Activated naive CD8-positive, alpha-beta T cell treated with anti-CD3 and anti-CD28 coated beads, Interleukin-2, amount 10 ng/mL, durations not matched to agents 7 days and 5 days (primary cell): ENCODE data around the gene FHOD3. TPM values are rescaled to one million over a fixed set of nuclear protein-coding genes. Genes with fewer than 3 reads are reported as not detected.

Source experiments
- ATAC-seq: fragments of 150-1000 bp; cut with Tn5 transposase; one replicate; pipeline ENCODE4 v1.10.0; 2021; ENCODE audit warnings: low read depth, moderate library complexity
- POLR2A ChIA-PET: fragments of 350-600 bp; sonication (Branson Sonifier 250); formaldehyde crosslinking; loops from one replicate; lab custom pipeline; 2021; ENCODE audit warnings: antibody characterized with exemption; lab: Charles Lee
- DNase-seq: peaks from one replicate; pipeline ENCODE4 v3.0.0; 2021
- H3K27ac Mint-ChIP-seq: one replicate; pipeline ENCODE4 v1.8.0; 2022; ENCODE audit warnings: mild to moderate bottlenecking, mixed read lengths
- H3K27me3 Mint-ChIP-seq: one replicate; pipeline ENCODE4 v1.8.0; 2022; ENCODE audit warnings: mild to moderate bottlenecking, moderate library complexity, mixed read lengths
- H3K36me3 Mint-ChIP-seq: one replicate; pipeline ENCODE4 v1.8.0; 2021; ENCODE audit warnings: mild to moderate bottlenecking, mixed read lengths
- H3K4me1 Mint-ChIP-seq: one replicate; pipeline ENCODE4 v1.8.0; 2021; ENCODE audit warnings: mixed read lengths
- H3K4me3 Mint-ChIP-seq: one replicate; pipeline ENCODE4 v1.8.0; 2022; ENCODE audit warnings: mild to moderate bottlenecking, moderate library complexity, mixed read lengths
- H3K9me3 Mint-ChIP-seq: one replicate; pipeline ENCODE4 v1.8.0; 2021; ENCODE audit warnings: mixed read lengths
- total RNA-seq, 2 experiments: library from RNA; stranded (reverse); gene quantifications; one replicate each; pipeline ENCODE4 v1.2.3, GENCODE V29; 2021

FHOD3 gene
- total RNA-seq, 2 experiments from 2014 or later: not detected

- H3K36me3 Mint-ChIP-seq: no peaks in the 10 kb centered on the region
- no peaks in the 10 kb centered on the region for H3K27me3 Mint-ChIP-seq
- no peaks in the 10 kb centered on the region for H3K4me1 Mint-ChIP-seq
- H3K9me3 Mint-ChIP-seq: no peaks in the 10 kb centered on the region
- ATAC-seq (no peak), DNase-seq (no peak)
- POLR2A ChIA-PET: no interaction called here
- no peak overlapping the region for H3K27ac Mint-ChIP-seq
- H3K4me3 Mint-ChIP-seq: no peak overlapping the region
Observed at GRCh38 chr18:36412778-36413177, 115.3 kb downstream of the FHOD3 start.

- H3K9me3 Mint-ChIP-seq: no peaks in the 10 kb centered on the region
- H3K27ac Mint-ChIP-seq: no peak overlapping the region
- no peak for DNase-seq
Observed at GRCh38 chr18:36415171-36415570, 117.7 kb downstream of the FHOD3 start.

GRCh38 chr18:36415625-36416024 lies 118.1 kb downstream of the FHOD3 start:
- DNase-seq (no peak), ATAC-seq (no peak)
- Mint-ChIP-seq H3K9me3 (no peaks in the 10 kb centered on the region), H3K27ac (no peak overlapping the region), H3K36me3 (no peaks in the 10 kb centered on the region), H3K4me1 (no peaks in the 10 kb centered on the region), H3K4me3 (no peak overlapping the region), H3K27me3 (peaks cover 9% of the 10 kb centered on the region)
- POLR2A ChIA-PET: no interaction called here

More at GRCh38 chr18:36415171-36415570, 117.7 kb downstream of the FHOD3 start:
- H3K4me3 Mint-ChIP-seq: no peak overlapping the region
- H3K27me3 Mint-ChIP-seq: peaks cover 9% of the 10 kb centered on the region
- no peaks in the 10 kb centered on the region for H3K4me1 Mint-ChIP-seq
- H3K36me3 Mint-ChIP-seq: no peaks in the 10 kb centered on the region
- no peak for ATAC-seq
- POLR2A ChIA-PET: no interaction called here

- H3K4me1 Mint-ChIP-seq: no peaks in the 10 kb centered on the region
- H3K27me3 Mint-ChIP-seq: peaks cover 9% of the 10 kb centered on the region
- no peaks in the 10 kb centered on the region for H3K36me3 Mint-ChIP-seq
- no peaks in the 10 kb centered on the region for H3K9me3 Mint-ChIP-seq
- POLR2A ChIA-PET: no interaction called here
- H3K4me3 Mint-ChIP-seq: no peak overlapping the region
- DNase-seq: no peak
- H3K27ac Mint-ChIP-seq: no peak overlapping the region
- no peak for ATAC-seq
Observed at GRCh38 chr18:36419188-36419899, 121.8 kb downstream of the FHOD3 start.

- no peak overlapping the region for H3K4me3 Mint-ChIP-seq
- no peaks in the 10 kb centered on the region for H3K9me3 Mint-ChIP-seq
- no peaks in the 10 kb centered on the region for H3K36me3 Mint-ChIP-seq
- no peaks in the 10 kb centered on the region for H3K4me1 Mint-ChIP-seq
- POLR2A ChIA-PET: no interaction called here
- ATAC-seq (no peak), DNase-seq (no peak)
- no peak overlapping the region for H3K27ac Mint-ChIP-seq
- H3K27me3 Mint-ChIP-seq: peaks cover 9% of the 10 kb centered on the region
Observed at GRCh38 chr18:36419900-36420531, 122.5 kb downstream of the FHOD3 start.

GRCh38 chr18:36420826-36421225 lies 123.3 kb downstream of the FHOD3 start:
- DNase-seq (no peak), ATAC-seq (no peak)
- POLR2A ChIA-PET: no interaction called here
- Mint-ChIP-seq H3K4me1 (no peaks in the 10 kb centered on the region), H3K36me3 (no peaks in the 10 kb centered on the region), H3K4me3 (no peak overlapping the region), H3K27me3 (peaks cover 9% of the 10 kb centered on the region), H3K27ac (no peak overlapping the region), H3K9me3 (no peaks in the 10 kb centered on the region)

GRCh38 chr18:36424741-36425142 lies 127.2 kb downstream of the FHOD3 start:
- Mint-ChIP-seq H3K9me3 (no peaks in the 10 kb centered on the region), H3K36me3 (no peaks in the 10 kb centered on the region), H3K27me3 (peaks cover 3% of the 10 kb centered on the region), H3K4me3 (no peak overlapping the region), H3K27ac (no peak overlapping the region), H3K4me1 (no peaks in the 10 kb centered on the region)
- DNase-seq: no peak
- ATAC-seq: no peak
- POLR2A ChIA-PET: no interaction called here

- Mint-ChIP-seq H3K4me3 (no peak overlapping the region), H3K27ac (no peak overlapping the region), H3K27me3 (no peaks in the 10 kb centered on the region), H3K9me3 (no peaks in the 10 kb centered on the region), H3K36me3 (no peaks in the 10 kb centered on the region), H3K4me1 (no peaks in the 10 kb centered on the region)
- DNase-seq (no peak), ATAC-seq (no peak)
- POLR2A ChIA-PET: no interaction called here
Observed at GRCh38 chr18:36427369-36427768, 129.9 kb downstream of the FHOD3 start.

- DNase-seq: no peak
- ATAC-seq: no peak
- no peak overlapping the region for H3K27ac Mint-ChIP-seq
- H3K27me3 Mint-ChIP-seq: no peaks in the 10 kb centered on the region
- H3K36me3 Mint-ChIP-seq: no peaks in the 10 kb centered on the region
- H3K4me1 Mint-ChIP-seq: no peaks in the 10 kb centered on the region
- POLR2A ChIA-PET: no interaction called here
- H3K9me3 Mint-ChIP-seq: no peaks in the 10 kb centered on the region
- H3K4me3 Mint-ChIP-seq: no peak overlapping the region
Observed at GRCh38 chr18:36427831-36428230, 130.3 kb downstream of the FHOD3 start.

GRCh38 chr18:36428431-36429029 lies 131.0 kb downstream of the FHOD3 start:
- H3K27me3 Mint-ChIP-seq: no peaks in the 10 kb centered on the region
- no peak overlapping the region for H3K27ac Mint-ChIP-seq
- POLR2A ChIA-PET: no interaction called here
- no peak overlapping the region for H3K4me3 Mint-ChIP-seq
- ATAC-seq: no peak
- no peaks in the 10 kb centered on the region for H3K9me3 Mint-ChIP-seq
- no peaks in the 10 kb centered on the region for H3K4me1 Mint-ChIP-seq
- H3K36me3 Mint-ChIP-seq: no peaks in the 10 kb centered on the region
- no peak for DNase-seq

GRCh38 chr18:36432880-36433555 lies 135.5 kb downstream of the FHOD3 start:
- H3K27me3 Mint-ChIP-seq: no peaks in the 10 kb centered on the region
- H3K4me1 Mint-ChIP-seq: no peaks in the 10 kb centered on the region
- no peaks in the 10 kb centered on the region for H3K36me3 Mint-ChIP-seq
- no peak overlapping the region for H3K27ac Mint-ChIP-seq
- H3K4me3 Mint-ChIP-seq: no peak overlapping the region
- POLR2A ChIA-PET: no interaction called here
- no peaks in the 10 kb centered on the region for H3K9me3 Mint-ChIP-seq
- DNase-seq: no peak
- ATAC-seq: no peak

- DNase-seq (no peak), ATAC-seq (no peak)
- Mint-ChIP-seq H3K27me3 (peaks cover 13% of the 10 kb centered on the region), H3K4me3 (no peak overlapping the region), H3K36me3 (no peaks in the 10 kb centered on the region), H3K4me1 (no peaks in the 10 kb centered on the region), H3K27ac (no peak overlapping the region), H3K9me3 (no peaks in the 10 kb centered on the region)
- POLR2A ChIA-PET: no interaction called here
Observed at GRCh38 chr18:36436387-36436786, 138.9 kb downstream of the FHOD3 start.

- POLR2A ChIA-PET: no interaction called here
- H3K4me3 Mint-ChIP-seq: no peak overlapping the region
- ATAC-seq (no peak), DNase-seq (no peak)
- H3K36me3 Mint-ChIP-seq: no peaks in the 10 kb centered on the region
- no peak overlapping the region for H3K27ac Mint-ChIP-seq
- no peaks in the 10 kb centered on the region for H3K9me3 Mint-ChIP-seq
- H3K27me3 Mint-ChIP-seq: peaks cover 13% of the 10 kb centered on the region
- no peaks in the 10 kb centered on the region for H3K4me1 Mint-ChIP-seq
Observed at GRCh38 chr18:36440614-36441013, 143.1 kb downstream of the FHOD3 start.
